K562 (cell line): ENCODE results near the gene CECR2.

Experiments used
- ATF1 ChIP-seq, 2 experiments: fragments of 450-650 bp in 1 of 2; IDR thresholded peaks; 2 replicates each; pipeline ENCODE4 v1.6.1; 2016; ENCODE audit warnings: missing compliant biosample characterization in 1 of 2, missing genetic modification characterization in 1 of 2
- CTCF ChIP-seq, 3 experiments: IDR thresholded peaks in 2 of 3; conservative IDR thresholded peaks in 1 of 3; 2 replicates each; pipeline ENCODE4 v1.5.1; 2011 to 2012; ENCODE audit warnings: low read length in 3 of 3, mild to moderate bottlenecking in 3 of 3, control low read depth in 2 of 3, improper control_type of control experiment in 1 of 3, inconsistent platforms in 1 of 3, low read depth in 1 of 3, mixed read lengths in 1 of 3, moderate library complexity in 1 of 3; ENCODE audit not compliant: insufficient read depth in 2 of 3
- FOXA1 ChIP-seq: fragments of 450-650 bp; IDR thresholded peaks from 2 replicates; pipeline ENCODE4 v1.6.1; 2016; ENCODE audit warnings: mild to moderate bottlenecking, borderline replicate concordance
- MEF2D ChIP-seq: conservative IDR thresholded peaks from 2 replicates; pipeline ENCODE4 v1.6.1; 2016; ENCODE audit warnings: low read depth, missing genetic modification characterization, missing compliant biosample characterization
- NFE2 ChIP-seq: IDR thresholded peaks from 2 replicates; pipeline ENCODE4 v1.6.1; 2014; ENCODE audit warnings: antibody characterized with exemption, low read depth
- PREB ChIP-seq: sonication (generic); formaldehyde crosslinking; IDR thresholded peaks from 2 replicates; pipeline ENCODE4 v1.8.1; 2023; ENCODE audit warnings: mild to moderate bottlenecking, missing genetic modification reagents
- SRSF9 ChIP-seq: fragments of 200-400 bp; formaldehyde crosslinking; IDR thresholded peaks from 2 replicates; pipeline ENCODE4 v1.6.1; 2017; ENCODE audit warnings: low read depth, low read length, borderline replicate concordance
- TCF3 ChIP-seq: sonication (generic); formaldehyde crosslinking; IDR thresholded peaks from 2 replicates; pipeline ENCODE4 v1.4.0; 2020; ENCODE audit warnings: mild to moderate bottlenecking, missing genetic modification reagents
- ZNF232 ChIP-seq: sonication (generic); formaldehyde crosslinking; IDR thresholded peaks from 2 replicates; pipeline ENCODE4 v1.8.0; 2022; ENCODE audit warnings: mild to moderate bottlenecking, missing genetic modification reagents

GRCh38 chr22:17518406-17518805 lies 149.1 kb downstream of the CECR2 start:
- TF ChIP-seq PREB (CRISPR knock-in tag) (no peak), TCF3 (CRISPR knock-in tag) (no peak), ZNF232 (CRISPR knock-in tag) (no peak), MEF2D (no peak), SRSF9 (no peak), NFE2 (no peak), ATF1 (CRISPR knock-in tag; IDR thresholded peaks at IDR 0.05) (no peak), ATF1 (tag; IDR thresholded peaks at IDR 0.05) (no peak), CTCF (IDR thresholded peaks at IDR 0.05 in 2 of 3, conservative IDR thresholded peaks at IDR 0.05 in 1 of 3; ENCODE audit: insufficient read depth in 2 of 3, low read depth in 1 of 3, low read length in 3 of 3) (no peak), FOXA1 (no peak)
